Measurements from ENCODE around the gene TTYH3.
A peak's percentile ranks its signal among the peaks of the same experiment; 100 is the strongest.
"Not testable (repeated sequence)": the region's sequence is repeated elsewhere in the genome, so short reads cannot be mapped to it uniquely, and the experiment has no call there.

The TTYH3 gene

DNA sequence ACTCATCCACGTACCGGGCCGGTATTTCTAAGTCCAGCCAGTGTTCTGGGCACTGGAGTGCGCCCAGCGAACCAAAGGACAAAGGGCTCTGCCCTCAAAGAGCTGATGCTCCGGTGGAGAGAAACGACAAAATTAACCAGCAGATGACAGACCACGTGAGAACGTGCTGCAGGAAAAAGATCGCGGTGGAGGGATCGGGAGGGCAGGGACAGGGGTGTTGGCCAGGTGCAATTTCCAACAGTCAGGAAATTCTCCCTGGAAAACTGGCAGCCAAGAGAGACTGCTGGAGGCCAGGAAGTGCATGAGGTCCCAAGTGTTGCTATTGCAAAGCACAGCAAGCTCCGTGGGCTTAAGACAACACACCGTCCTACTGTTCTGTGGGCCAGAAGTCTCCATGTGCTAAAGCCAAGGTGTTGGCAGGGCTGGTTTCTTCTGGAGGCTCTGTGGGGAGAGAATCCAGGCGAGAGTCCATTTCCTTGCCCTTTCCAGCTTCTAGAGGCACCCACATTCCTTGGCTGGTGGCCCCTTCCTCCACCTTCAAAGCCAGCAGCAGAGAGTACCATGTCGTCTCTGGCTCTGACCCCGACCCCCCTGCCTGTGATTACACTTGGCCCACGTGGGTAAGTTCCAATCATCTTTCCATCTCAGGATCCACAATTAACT, 34.9 kb downstream of the TTYH3 start:
- no peak for DNase-seq

DNA sequence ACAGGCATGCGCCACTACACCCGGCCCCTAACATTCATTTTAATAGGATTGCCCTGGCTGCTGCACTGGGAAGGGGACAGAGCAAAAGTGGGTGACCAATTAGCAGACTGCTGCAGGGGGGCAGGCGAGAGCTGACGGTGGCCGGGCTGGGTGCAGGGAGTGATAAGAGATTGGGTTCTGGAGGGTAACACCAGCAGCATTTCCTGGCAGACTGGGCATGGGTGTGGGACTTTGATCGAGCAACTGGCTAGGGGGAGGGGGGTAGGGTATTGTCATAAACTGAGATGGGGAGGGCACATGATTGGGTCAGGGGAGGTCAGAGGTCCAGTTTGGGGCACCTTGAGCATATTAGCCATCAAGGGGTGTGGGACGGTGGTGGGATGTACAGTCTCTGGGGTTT, 36.1 kb downstream of the TTYH3 start:
- DNase-seq, result no peak

DNA sequence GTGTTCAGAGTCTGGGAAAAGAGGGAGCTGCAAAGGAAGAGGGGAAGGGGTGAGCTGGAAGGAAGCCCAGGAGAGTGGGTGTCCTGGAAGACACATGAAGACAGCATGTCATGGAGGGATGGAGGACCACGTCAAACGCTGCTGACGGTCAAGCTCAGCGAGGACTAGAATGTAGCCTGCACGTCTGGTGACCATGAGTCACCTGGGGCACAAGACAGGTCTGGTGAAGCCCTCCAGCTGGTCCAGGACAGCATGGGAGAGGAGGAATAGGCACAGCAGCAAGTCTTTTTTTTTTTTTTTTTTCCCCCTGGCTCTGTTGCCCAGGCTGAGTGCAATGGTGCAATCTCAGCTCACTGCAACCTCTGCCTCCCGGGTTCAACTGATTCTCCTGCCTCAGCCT, 36.6 kb downstream of the TTYH3 start:
- no peak for DNase-seq

DNA sequence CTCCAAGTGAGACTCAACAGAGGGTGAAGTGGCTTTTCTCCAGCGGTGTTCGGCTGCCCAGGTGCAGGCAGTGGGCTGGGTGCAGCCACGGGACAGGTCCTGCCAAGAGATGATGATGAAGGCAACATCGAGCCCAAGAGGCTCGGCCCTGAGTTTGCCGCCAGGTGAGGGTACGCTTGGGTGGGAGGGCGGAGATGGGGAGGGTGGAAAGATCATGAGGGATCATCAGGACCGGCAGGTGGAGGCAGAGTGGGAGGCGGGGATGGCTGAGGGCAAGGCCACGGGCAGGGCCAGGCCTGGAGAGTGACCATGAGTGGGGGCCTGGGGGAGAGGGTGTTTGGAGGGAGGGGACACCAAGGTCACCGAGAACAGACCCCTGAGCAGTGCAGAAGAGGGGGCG, 38.4 kb downstream of the TTYH3 start:
- DNase-seq, result no peak

DNA sequence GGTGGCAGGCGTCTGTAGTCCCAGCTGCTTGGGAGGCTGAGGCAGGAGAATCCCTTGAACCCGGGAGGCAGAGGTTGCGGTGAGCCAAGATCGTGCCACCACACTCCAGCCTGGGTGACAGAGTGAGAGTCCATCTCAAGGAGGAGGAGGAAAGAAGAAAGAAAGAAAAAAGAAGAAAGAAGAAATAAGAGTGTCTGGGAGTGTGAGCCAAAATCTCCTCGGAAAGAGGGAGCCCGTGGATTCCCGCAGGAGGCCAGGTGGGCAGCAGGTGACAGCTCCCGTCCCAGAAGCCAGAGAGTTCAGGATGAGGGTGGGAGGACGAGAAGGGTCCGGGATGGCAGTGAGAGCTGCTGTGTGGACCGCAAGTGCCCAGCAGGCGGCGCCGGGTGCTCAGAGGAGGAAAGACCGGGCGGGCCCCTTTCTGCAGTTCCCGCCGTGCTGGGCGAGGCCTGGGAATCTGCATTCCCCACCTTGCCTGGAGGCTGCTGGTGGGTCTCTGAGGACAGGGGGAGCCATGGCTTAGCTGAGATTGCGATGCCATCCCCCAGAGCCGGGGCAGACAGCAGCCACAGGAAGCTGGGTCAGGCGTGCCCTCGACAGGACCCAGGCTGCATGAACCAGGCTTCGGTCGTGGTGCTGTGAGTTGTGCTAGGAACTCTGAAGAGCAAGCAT, 39.1 kb downstream of the TTYH3 start:
- peak; percentile 69 for DNase-seq

DNA sequence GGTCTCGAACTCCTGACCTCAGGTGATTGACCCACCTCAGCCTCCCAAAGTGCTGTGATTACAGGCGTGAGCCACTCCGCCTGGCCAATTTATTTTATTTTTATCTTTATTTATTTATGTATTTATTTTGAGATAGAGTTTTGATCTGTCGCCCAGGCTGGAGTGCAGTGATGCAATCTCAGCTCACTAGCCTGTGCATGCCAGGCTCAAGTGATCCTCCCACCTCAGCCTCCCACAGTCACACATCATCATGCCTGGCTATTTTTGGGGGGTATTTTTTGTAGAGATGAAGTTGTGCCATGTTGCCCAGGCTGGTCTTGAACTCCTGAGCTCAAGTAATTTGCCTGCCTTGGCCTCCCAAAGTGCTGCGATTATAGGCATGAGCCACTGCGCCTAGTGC, 41.4 kb downstream of the TTYH3 start:
- not testable (repeated sequence) for DNase-seq

DNA sequence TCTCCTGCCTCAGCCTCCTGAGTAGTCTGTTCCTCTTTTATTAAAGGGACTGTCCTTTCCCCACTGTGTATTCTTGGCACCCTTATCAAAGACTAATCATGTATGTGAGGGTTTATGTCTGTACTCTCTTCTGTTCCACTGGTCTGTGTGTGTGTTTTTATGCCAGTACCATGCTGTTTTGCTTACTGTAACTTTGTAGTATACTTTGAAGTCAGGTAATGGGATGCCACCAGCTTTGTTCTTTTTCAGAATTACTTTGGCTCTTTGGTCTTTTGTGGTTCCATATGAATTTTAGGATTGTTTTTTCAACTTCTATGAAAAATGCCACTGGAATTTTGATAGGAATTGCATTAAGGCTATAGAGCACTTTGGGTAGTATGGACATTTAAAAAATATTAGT, 42.1 kb downstream of the TTYH3 start:
- DNase-seq, result no peak

DNA sequence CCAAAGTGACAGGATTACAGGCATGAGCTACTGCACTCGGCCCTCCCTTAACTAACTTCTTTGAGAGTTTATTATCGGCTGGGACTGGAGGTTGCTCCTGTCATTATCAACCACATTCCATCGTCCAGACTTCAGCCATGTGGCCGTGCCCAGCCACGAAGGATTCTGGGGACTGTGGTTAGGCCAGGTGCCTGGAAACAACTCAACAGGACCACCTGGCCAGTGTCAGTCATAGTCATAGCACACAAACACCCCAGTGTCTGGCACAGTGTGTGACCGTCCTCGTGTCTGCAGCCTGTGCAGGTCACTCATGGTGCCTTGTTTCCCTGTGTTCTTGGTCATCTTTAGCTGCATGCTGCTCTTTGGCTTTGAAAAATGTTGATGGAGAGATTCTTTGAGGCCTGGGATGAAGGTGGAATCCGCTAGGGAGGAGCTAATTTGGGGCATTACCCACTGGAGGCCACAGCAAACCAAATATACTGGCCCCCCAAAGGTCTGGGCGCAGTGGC, 43.5 kb downstream of the TTYH3 start:
- DNase-seq, result no peak

DNA sequence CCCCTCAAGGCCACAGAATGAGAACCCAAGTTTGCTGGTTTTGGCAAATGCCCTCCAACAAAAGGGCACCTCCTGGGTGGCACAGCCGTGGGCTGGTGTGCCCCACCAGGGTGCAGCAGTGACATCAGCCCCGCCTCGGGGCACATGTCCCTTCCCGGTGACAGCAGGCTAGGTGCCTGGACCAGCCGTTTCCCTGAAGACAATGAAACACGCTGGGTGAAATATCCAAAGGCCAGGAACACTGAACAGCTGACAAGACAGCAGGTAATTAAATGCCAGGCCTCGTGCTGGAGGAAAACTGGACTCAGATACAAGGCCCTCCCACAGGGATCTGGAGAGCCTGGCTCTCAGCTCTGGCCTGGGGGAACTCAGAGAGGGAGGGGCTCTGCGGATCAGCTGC, 44.8 kb downstream of the TTYH3 start:
- DNase-seq, result not testable (repeated sequence)

DNA sequence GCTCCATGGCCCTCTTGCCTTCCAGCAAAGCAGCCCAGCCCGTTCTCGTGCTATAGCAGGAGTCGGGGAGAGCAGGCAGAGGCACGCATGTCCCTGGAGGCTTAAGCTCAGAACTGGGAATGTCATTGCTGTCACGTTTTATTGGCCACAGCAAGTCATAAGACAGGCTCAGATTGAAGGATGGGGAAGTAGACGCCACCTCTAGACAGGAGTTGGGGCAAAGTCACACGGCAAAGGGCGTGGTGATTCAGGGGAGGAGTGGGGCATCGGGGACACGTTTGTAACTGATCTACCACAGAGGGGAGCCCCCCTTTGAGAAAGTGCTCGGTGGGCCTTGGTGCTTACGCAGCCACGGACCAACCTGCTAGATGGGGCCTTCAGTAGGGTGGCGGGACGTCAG, 46.7 kb downstream of the TTYH3 start:
- not testable (repeated sequence) for DNase-seq

DNA sequence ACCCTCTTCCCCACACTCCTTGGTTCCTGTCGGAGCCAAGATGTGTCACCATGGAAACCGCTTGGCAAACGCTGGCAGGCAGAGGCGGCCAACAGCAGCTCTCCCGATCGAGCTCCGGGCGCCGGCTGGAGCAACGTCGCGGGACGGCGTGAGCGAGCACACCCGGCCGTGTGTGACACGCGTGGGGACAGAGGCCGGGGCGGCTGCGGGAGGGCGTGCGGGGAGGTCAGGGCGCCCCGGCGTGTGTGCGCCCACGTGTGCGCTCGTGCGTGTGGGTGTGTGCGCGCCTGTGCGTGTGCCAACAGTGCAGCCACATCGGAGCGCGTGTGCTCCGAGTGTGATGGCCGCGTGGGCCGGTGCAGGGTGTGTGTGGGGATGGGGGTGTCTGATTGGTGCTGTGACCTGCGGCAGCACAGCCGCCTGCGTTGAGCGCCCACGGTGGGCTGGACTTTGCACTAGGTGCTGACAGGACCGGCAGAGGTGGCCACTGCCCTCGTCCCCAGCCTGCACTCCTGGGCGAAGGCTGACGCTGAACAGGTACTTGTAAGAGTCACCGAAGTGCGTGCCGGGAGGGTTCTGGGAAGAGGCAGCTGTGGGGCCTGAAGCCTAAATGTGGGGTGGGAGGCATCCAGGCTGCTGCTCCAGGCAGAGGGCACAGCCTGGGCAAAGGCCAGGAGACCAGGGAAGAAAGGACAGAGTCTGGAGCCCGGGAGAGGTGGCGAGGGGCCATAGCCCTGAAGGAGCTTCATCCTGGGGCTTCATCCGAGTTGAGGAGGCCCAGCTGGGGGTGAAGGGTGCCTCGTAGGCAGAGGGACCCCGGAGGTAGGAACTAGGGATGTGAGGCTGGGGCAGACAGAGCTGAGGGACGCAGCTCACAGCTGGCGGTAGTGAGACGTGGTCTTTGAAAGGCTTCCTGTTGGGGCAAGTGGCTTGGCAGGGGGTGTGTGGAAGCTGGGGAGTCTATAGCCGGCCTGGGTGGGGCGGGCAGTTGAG, 47.6 kb downstream of the TTYH3 start:
- not testable (repeated sequence) for DNase-seq

DNA sequence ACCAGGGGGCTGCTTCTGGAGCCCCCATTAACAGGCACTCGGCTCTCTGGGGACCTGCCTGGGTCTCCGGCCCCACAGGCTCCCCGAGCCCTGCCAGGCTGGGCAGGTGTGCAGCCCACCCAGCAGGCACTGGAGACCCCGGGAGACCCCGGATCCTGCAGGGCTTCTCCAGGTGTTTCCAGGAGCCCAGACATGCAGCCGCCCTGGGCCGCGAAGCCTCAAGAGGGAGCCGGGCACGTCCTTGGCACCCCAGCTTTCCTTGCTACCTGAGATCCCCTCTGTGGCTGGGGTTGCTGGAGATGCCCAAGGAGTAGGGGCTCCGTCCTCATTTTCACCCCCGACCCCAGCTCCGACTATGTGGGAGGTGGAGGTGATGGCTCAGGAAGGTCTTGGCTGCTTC, 48.5 kb downstream of the TTYH3 start:
- DNase-seq, result no peak

DNA sequence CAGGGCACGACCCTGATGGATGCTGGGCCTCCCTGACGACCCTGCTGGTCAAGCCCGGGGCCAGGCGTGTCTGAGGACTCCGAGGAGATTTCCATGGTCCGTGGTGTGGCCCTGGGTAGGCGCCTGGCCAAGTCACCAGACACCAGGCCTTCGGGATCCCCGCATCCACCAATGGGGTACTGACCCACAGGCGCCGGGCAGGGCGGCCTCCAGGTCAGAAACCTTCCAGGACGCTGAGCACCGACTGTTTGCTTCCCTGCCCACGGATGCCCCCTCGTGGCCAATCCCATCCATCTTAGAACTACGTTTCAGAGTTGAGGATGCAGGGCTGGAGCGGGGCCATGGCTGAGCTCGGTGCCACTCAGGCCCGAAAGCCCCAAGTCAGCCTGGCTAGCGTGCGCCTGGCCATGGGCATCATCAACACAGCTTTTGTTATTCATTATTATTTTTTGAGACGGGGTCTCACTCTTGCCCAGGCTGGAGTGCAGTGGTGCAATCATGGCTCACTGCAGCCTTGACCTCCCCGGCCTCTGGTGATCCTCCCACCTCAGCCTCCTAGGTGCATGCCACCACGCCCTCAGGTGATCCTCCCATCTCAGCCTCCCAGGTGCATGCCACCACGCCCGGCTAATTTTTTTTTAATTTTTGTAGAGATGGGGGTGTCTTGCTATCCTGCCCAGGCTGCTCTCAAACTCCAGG, 49.2 kb downstream of the TTYH3 start:
- peak; percentile 52 for DNase-seq

DNA sequence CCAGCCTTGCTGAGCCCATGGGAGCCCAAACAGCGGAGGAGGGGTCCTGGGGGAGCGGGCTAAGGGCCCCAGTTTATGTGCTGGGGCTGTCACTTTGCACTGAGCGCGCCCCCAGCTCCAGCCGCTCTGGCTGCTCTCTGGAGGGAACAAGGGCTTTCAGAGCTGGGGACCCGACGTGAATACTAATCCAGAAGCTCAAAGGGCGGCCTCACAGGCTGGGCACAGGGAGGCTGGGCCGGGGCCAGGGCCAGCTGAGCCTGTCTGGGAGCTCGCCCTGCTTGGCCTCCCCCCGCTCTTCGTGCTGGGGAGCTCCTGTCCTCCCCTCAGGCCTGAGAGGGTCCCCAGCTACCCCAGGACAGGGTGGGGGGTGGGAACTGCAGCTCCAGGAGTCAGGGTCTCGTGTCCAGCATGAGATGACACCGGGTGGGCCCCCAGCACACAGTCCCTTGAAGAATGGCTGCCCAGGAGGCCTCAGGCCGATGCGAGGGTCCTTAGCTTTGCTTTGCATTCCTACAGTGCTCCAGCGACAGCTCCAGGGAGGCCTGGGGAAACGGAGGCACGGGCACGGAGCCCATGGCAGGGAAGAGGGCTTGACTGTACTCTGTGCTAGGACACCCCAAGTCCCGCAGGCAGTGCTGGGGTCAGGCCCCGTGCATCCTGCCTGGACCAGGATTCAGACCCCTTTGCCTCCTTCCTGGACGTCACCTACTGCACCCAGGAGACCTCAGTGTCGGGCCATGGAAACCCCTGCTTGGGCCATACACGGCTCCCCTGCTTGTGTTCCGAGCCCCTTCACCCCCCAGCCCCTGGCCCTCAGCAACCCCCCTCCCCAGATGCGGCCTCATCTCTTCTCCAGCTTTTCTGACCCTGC, 50.4 kb downstream of the TTYH3 start:
- DNase-seq, result no peak

DNA sequence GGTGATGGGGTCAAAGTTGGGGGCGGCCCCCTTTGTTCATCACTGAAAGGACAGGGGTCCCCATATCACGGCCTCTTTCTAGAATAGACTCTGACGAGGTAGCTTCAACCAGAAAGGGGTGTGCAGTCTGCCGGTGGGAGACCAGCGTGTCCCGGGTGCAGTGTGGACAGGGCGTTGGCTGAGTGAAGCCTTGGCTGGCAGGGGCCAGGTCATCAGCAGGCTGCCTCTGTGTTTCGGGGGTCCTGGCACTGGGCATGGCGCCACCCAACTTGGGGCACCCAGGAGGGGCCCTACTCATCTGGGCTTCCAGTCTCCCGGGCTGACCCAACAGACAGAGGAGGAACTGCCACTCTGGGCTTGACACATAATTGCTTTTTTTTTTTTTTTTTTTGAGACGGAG, 52.7 kb downstream of the TTYH3 start:
- DNase-seq, result no peak

DNA sequence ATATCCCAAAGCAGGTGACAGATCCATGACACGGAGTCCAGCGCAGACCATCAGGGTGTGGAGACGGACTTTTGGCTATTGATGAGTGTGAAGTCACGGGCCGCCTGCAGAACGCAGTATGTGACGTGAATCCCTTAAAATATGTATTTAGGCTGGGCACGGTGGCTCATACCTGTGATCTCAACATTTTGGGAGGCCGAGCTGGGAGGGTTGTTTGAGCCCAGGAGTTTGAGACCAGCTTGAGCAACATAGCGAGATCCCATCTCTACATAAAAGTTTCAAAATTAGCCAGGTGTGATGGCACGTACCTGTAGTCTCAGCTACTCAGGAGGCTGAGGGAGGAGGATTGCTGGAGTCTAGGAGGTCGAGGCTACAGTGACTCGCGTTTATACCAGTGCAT, 54.3 kb downstream of the TTYH3 start:
- DNase-seq, result no peak

DNA sequence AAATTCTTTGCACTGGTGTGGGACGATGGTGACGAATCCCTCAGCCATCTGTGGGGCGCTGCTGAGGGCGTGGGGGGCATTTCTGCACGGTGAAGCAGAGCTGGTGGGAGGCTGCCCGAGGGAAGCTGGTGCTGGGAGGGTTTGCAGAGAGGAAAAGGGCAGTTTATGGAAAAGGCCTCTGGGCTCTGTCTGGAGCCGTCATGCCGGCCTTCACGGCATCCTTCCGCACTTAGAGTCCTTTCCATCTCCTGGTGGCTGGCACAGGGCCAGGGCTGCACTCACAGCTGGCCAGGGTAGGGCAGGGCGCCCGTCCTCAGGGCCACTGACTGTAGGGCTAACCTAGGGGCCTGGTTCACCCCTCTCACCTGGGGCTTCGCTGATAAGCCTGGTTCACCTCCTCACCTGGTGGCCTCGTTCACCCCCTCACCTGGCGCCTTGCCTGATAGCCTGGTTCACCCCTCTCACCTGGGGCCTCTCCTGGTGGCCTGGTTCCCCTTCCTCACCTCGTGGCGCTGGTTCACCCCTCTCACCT, 55.6 kb downstream of the TTYH3 start:
- DNase-seq, result no peak

DNA sequence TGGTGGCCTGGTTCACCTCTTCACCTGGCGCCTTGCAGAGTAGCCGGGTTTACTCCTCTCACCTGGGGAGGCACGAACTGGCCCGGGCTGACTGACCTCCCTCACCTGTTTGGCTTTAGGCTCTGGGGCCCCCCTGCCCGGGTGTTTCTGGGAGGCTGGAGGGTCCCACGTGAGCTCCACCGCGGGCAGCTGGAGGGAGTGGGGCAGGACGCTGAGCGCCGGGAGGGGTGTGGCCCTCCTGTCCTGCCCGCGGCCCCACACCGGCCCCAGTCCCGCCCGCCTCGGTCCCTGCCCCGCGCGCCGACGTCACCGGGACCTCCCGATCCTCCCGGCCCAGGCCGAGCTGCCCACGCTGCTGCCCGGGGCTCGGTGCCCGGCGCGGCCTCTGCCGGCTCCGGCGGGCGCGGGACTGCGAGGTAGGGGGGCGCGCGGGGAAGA, 56.1 kb downstream of the TTYH3 start, which contains the start of gene AMZ1:
Gene AMZ1 (plus strand): TSS at position 322 of the 438 bp plus-strand sequence. CDS start 12,250 bp downstream, outside the sequence.
- DNase-seq, result no peak

DNA sequence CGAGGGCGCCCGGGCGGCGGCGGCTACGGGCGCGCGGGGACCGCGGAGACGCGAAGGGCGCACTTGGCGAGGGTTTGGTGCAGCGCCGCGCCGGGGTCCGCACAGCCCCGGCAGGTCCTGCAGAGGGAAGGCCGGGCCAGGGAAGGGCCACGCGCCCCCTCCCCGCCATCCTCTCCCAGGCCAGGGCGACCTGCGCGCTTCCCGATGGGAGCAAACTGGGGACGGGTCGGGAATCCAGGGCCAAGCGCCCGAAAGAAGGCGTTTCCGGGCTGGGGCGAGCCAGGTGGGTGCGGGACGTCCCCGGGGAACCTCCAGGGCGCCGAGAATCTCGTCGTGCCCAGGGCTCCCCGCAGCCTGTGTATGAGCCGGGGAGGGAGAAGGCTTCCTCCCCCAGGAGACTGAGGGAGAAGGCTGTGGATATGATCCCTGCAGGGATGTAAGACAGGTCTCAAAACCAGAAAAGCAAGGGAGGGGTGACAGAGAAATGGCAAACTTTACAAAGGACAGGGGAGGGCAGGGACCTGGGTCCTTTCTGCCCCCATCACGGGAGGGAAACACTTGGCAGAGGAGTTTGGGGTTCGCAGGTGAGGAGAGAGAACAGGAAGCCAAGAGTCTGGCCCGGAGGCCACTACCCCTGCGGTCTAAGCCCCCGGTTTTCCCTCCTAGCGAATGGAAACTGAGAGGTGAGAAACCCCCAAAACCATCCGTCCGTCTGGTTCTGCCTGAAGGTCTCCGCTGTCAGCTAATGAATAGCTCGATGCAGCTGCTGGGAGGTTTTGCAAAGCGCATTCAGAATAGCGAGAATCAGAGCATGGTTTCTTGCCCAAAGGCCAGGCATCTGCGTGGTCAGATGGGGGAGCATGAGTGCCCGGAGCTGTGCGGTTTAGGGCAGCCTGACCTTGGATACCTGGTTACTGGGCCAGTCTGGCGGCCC, 56.9 kb downstream of the TTYH3 start:
- no peak for DNase-seq

DNA sequence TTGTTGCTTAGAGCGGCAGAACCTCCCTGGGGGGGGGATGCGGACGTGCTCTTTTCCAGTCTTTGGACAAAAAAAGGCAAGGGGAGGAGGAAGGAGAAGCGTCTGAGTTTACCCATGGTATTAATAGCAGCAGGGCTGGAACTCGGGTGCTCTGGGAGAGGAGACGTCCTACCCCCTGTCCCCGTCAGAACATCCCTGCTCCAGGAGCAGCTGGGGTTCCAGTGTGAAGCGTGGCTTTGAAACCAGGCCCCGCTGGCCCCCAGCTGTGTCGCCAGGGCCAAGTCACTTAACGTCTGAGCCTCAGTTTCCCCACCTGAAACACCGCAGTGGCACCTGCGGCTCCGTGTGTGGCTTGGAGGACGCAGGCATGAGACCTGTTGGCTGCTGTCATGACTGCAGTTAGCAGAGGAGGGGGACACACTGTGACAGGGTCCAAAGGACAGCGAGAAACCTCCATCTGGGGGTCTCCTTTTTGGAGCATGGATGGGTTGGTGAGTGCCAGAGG, 57.6 kb downstream of the TTYH3 start:
- no peak for DNase-seq
